NCI-H1930 (cell line): ENCODE measurements around the gene CDYL.

Experiments used
- DNase-seq, 2 experiments: peaks; one replicate each; lab custom pipeline; 2025; lab: John Stamatoyannopoulos, UW

The CDYL gene

DNA sequence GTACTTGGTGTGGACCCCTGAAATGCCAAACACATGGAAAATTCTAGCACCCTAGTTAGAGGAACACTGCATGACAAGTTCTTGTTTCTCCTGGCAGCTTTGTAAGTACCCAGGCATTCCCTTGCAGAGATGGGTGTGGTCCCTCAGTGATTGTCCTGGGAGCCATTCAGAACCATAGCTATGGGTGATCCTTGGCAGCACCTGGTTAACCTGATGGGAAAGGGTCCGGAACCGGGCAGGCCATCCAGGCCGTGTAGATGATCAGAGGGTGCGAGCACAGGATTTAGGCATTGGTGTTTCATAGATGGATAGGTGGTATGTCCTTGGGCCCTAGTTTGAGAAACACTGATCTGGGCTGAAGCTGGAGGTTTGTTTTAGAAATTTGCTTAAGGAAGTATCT lies 131.9 kb downstream of the CDYL start:
- no peak for DNase-seq

DNA sequence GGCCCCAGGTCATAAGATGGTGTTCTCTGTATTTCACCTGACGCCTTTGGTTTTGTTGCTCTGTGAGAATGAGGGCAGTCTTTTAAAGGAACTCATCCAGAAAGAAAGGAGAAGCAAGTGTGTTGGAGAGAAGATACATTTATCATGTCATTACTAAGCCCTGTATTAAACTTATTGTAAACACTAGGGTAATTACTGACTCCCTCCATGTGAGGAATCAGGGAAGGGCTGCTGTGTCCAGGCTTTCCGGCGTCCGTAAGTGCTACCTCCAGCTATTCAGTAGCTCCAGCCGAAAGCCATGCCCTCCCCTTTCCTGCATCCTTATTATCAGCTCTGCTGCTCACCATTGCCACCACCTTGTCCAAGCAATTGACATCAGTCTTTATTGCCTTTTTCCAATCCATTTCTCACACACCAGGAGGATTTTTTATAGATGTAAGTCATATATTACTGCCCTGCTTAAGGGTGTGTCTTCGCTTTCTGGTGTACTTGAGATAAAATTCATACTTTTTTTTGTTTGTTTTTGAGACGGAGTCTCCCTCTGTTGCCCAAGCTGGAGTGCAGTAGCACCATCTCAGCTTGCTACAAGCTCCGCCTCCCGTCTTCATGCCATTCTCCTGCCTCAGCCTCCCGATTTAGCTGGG lies 133.0 kb downstream of the CDYL start:
- no peak for DNase-seq

DNA sequence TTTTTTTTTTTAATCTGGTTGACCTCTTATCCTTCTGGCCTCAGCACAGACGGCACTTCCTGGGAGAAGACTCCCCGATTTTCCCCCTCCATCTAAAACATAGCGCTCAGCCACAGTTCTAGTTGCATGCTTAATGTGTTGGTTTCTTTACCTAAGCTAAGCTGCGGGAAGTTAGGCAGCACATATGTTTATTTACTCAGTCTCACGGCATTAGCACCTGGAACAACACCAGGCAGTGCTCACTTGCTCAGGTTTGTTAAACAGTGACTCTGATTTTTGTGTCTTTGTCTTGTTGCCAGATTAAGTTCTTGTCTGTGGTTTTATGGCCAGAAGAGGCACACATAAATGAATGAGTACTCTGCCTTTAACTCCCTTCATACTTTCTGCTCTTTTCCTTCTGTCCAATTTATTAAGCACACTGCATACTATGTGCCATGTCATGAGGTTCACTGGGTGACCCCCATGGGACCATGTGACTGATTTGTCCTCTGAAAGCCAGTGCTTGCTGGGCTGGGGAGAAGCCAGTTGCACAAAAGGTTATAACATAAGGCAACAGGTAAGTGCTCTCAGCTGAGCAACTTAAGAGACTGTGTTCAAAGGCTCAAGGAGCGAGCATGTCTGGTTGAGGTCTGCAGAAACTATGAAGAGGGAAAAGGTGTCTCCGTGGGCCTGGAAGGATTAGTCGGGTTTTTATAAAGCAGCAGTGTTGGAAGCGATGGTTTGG lies 134.0 kb downstream of the CDYL start:
- DNase-seq, result no peak

DNA sequence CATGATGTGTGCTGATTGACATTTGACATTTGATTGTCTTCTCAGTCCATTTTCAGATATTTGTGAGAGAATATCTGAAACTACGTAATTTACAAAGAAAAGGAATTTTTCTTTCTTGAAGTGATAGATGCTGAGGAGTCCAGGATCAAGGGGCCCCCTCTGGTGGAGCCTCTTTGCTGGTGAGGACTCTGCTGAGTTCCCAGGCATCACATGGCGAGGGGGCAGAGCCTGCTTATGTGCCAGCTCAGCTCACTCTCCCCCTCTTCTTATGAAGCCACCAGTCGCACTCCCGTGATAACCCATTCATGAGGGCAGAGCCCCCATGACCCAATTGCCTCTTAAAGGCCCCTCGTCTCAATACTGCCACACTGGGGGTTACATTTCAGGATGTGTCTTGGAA lies 136.4 kb downstream of the CDYL start:
- DNase-seq, result no peak

DNA sequence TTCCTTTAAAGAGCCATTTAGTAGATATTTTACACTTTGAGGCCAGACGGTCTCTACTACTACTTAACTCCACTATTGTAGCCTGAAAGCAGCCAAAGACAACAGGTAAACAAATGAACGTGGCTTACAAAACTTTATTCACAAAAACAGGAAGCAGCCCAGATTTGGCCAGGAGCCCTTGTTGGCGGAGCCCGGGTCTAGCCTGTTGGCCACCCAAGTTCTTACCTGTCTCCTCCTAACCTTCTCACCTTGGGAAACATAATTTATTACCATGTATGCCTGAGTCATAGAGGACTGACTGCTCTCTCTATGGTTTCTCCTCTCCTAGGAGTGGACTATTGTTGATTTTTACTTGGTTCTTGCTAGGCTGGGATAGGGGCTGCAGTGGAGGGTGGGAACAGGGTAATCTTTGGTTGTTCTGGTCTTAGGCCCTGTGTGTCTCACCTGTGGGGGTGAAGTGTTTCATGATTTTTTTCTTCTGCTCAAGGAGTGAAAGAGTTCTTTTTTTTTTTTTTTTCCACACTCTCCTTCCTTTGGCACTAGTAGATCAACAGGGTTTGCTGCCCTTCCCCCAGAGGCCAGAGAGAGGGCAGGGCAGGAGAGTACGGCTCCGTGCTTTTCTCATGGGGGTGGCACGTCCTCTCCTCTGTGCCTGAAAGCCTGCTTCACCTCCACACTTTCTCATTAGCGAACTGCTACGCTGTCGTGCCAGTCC lies 137.7 kb downstream of the CDYL start:
- no peak for DNase-seq

DNA sequence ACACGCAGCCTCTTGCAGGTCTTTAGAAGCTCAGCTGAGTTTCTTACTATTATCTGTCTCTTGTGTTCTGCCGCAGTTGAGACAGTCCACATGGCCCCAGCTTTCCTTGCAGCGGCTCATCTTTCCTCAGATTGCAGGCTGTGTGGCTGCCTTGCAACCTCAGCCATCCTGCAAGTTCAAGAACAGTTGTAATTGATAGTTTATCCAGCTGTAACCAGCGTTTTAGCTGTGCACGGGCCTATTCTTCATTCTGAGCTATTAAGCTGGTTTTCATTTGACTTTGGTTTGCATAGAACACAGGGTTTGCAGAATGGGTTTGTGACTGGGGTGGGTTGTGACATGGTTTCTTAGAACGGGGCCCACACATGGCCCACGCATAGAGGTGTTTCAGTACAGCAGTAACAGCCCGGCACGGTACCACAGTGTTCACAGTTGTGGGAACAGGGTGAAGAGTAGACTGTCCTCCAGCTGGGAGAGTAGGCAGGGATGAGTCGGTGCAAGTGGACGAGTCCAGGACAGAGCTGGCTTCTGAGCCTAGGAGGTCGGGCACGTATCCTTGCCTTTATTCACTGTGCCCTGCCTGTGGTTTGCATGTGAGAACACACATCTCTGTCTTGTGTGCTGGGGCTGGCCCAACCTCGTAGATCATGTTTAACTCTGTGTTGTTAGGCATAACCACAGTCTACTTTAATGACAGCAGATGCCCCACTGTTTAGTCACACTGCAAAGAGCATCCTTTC lies 138.4 kb downstream of the CDYL start:
- DNase-seq, result no peak

DNA sequence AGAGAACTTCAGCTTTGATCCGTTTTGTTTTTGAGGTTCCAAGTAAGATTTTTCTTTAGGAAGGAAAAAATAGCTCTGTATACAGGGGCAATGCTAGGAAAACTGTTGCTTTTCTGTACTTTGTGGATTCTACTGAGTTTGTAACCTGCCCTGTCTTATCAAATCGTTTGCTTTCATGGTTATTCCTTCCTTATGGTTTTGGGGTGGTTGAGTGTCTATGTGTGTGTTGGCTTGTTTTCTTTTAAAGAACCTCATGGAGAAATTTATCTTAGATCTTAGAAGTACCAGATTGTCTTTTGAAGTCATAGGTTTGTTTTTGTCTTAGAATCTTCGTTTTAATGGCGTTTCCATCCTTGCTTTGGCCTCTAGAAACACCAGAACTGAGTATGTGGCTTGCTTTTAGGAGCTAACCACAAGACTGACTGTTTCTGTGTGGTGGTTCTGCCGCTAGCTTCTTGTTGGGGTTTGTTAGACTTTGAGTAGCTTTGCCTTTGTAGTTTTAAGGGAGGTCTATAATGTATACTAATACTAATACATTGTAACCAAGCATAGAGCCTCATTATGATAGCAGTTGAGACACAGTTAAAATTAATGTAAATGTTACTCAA lies 140.9 kb downstream of the CDYL start:
- DNase-seq, result no peak

DNA sequence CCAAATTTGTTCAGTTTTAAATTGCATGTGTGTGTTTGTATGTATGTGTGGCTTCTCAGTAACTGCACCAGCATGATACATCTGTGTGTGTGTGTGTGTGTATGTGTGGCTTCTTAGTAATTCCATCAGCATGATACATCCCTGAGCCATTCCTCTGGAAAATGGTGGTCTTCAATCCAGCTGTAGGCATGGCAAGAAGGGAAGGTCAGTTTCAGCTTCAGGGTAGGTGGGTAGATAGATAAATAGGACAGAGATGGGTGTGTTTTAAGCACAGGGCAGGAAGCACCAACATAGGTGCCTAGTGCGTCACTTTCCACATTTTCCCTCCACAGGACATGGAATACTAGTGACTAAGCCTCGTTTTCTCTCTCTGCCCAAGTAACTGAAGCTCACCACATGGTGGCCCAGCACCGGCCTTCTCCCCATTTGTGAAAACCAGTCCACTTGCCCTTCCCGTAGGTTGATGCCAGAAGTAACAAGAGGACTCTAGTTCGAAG lies 144.8 kb downstream of the CDYL start:
- no peak for DNase-seq

DNA sequence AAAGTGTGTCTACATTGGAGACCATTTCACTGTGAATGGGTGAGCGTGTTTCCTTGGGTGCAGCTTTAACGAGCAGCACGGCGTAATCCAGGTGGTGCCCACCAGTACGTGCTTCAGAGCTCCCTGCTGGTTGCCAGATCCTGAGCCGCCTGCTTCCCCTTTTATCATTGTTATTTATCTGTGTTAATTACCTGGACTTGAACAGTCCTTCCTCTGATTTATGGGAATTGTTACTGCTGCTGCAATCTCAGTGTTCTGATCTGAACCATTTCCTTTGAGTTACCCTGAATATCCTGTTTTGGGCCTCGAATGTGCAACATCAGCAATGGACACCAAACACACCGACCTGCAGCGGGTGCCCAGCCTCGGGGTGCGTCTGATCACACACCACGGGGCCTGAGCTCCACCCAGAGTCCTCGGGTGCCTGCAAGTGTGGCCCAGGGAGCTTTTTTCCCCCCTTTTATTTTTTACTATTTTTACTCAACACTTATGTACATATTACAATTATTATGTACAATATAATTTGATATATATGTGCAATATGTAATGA lies 146.4 kb downstream of the CDYL start:
- no peak for DNase-seq

DNA sequence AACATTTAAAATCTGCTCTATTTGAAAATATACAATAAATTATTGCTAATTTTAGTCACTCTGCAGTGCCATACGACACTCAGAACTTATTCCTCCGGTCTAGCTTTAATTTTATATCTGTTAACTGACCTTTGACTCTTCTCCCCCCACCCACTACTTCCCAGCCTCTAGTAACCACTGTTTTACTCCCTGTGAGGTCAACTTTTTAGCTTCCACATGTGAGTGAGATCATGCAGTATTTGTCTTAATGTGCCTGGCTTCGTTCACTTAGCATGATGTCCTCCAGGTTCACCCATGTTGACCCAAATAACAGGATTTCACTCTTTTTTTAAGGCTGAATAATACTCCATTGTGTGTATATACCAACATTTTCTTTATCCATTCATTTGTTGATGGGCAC lies 146.9 kb downstream of the CDYL start:
- DNase-seq, result no peak

DNA sequence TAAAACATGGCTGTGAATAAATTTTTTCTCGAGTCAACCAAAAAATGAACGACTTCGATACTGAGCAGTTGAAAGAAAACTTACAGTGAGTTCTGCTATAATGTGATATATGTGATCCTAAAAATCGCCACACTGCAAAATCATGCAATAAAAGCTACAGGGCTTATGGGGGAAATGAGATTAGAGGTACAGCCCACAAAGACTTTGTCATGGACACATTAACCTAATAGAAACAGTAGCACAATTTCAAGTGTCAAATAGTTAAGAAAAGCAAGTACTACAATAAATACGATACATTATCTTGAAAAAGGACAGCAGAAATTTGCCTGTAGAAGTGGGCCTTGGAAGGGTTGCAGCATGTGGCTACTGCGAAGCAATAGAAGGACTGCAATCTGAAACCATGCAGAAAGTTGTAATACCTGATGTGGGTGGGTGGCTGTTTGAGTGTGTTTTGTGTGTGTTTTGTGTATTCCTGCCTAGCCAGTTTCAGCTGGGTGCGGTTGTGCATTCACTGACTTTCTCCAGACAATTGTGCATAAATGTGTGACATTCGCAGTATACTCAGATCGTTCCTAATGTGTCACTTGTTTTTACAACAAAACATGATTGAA lies 148.6 kb downstream of the CDYL start:
- DNase-seq, result no peak

DNA sequence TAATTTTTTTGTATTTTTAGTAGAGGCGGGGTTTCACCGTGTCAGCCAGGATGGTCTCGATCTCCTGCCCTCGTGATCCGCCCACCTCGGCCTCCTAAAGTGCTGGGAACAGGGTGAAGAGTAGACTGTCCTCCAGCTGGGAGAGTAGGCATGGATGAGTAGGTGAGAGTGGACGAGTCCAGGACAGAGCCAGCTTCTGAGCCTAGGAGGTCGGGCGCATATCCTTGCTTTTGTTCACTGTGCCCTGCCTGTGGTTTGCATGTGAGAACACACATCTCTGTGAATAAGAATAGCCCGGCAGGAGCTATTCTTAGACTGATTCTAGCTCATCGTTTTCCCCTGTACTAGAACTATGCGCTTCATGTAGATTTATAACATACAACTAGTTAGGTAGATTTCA lies 149.4 kb downstream of the CDYL start:
- no peak for DNase-seq

DNA sequence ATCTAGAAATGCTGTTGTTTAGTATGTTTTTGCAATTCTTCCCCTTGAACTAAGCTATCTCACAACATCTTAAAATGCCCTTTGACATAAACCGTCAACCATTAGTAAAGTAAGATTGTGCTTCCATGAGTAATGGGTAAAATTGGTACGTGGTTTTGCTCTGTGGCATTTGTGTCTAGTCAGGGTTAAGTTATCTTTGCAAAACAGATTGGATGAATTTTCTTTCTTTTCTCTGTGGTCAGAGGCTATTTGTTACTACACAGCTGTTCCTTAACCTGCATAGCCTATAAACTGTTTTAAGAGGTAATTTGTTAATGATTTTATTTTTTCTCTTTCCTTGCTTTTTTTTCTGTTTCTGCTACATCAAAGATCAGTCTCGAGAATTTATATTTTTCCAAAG lies 152.2 kb downstream of the CDYL start:
- no peak for DNase-seq

DNA sequence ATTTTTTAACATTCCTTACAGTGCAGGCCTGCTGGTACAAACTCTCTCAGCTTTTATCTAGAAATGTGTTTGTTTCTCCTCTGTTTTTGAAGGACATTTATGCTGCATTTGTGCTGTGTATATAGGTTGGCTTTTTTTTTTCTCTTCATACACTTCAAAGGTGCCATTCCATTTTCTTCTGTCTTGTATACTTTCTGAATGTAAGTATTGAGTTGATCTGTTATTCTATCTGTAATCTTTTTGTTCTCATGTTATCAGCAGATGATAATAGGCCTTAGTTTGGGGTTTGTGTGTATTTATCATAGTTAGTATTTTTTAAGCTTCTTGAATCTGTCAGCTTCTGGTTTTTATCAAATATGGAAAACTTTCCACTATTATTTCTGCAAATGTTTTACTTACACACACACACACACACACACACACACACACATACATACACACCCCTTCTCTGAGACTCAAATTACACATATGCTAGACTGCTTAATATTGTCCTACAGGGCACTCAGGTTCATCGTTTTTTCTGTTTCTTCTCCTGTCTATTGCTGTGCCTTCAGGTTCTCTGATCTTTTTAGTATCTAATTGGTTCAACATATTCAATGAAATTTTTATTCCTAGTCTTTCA lies 153.0 kb downstream of the CDYL start:
- DNase-seq, result no peak

DNA sequence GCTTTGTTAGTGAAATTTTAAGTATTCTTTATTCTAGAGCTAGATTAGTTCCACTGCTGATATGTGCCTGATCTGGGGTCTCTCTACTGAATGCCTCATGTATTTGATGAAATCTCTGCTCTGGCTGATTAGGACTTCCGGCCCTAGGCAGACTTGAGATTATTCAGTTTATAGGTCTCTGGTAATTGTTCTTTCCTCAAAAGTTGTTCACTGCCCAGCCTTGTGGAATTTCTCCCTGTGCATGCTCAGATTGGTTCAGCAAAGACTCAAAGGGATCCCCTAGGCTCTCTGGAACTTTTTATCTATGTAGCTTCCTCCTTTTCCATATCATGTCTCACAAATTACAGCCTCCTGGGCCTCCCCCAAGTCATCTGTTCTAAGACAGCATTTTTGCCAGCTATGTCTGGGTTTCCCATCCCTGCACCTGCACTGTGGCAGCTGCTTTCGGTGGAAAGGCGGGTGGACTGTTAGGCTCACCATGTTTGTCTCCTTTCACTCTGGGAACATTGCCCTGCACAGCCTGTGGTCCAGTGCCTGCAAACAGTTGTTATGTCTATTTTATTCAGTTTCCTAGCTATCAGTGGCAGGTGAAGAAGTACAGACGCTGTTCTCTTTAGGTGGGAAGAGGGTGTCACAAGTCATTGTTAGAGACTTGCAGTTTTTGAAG lies 154.0 kb downstream of the CDYL start:
- DNase-seq, result no peak

DNA sequence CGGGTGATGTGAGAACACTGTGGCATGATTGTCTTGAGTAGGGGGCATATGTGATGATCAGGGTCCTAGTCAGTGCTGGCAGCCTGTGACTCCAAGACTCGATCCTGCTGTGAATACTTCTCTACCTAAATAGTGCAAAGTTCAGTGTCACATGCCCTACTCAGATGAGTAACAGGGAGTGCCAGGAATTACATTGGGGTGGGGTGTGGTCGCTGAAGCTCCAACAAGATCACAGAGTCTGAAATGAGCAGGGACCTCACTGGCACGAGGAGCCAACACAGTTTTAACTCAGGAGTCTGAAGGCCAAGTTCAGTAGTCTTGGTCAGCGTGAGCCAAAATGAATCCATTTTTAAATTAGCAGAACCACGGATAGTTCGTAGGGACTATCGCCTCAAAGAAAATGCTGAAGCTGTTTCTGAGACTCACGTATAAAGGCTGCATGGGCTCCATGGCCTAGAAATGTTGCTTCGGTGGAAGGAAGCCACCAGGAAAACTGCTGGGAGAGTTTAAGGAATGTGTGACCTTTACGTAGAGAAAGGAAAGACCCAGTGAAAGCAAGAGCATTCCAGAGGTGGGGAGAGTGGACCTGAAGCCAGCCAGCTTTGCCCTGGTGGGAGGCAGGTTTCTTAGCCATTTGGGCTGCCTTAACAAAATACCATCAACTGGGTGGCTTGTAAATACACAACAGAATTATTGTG lies 155.5 kb downstream of the CDYL start:
- no peak for DNase-seq

DNA sequence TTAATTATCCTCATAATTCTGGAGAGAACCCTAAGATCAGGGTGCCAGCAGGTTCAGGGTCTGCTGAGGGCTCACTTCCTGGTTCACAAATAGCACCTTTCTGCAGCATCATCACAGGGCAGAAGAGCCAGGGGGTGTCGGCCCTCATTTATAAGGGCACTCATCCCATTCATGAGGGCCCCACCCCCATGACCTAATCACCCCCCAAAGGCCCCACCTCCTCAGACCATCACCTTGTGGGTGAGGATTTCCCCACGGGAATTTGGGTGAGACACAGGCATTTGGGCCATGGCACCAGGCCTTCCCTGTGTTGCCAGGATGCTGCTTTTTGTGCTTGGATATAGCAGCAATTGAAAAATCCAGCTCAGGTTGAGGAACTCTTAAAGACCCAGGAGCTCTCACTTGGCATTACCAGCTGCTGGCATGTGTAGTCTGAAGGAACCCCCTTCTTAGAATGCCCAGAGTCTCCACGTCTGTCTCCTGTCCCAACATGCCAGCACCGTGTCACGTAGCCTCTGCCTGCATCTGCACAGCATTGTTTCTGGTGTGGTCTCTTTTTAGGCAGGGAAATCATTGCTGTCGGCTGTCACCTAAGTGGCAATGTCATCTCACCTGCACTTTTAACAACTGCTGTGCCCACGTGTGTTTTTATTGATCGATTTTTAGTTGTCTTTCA lies 156.2 kb downstream of the CDYL start:
- DNase-seq, result no peak

DNA sequence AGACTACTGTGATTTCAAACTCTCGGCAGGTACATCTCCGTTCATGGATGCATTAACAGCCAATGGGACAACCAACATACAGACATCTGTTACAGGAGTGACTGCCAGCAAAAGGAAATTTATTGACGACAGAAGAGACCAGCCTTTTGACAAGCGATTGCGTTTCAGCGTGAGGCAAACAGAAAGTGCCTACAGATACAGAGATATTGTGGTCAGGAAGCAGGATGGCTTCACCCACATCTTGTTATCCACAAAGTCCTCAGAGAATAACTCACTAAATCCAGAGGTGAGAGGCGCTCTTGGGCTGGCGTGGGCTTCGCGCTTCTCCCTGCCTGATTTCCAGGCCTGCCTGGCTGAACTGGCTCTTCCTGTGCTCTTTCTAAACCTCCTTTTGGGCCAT lies 159.3 kb downstream of the CDYL start:
- no peak for DNase-seq
